Upper lobe of left lung (tissue), 6 donors: Measurements from ENCODE around the gene CSPG5. TPM values are rescaled to one million over a fixed set of nuclear protein-coding genes. Genes with fewer than 3 reads are reported as not detected.
A peak's percentile ranks its signal among the peaks of the same experiment; 100 is the strongest.

Experiments
- ATAC-seq, 2 donors: fragments of 200-7000 bp; cut with Tn5 transposase; one replicate each; pipeline ENCODE4 v1.9.1; 2022; ENCODE audit warnings: mild to moderate bottlenecking in 2 of 2, moderate library complexity in 2 of 2; ENCODE audit not compliant: low FRiP score in 2 of 2
- DNase-seq, 2 donors: peaks; one replicate each; pipeline ENCODE4 v3.0.0-alpha.2; 2019 to 2020
- H3K27ac ChIP-seq, 4 donors: fragments of 200-600 bp; sonication (generic); one replicate each; pipeline ENCODE4 v1.5.1; 2016 to 2019
- H3K27me3 ChIP-seq, 4 donors: fragments of 200-600 bp; sonication (generic); one replicate each; pipeline ENCODE4 v1.5.1; 2017 to 2019
- H3K36me3 ChIP-seq, 4 donors: fragments of 200-600 bp; sonication (generic); one replicate each; pipeline ENCODE4 v1.5.1; 2016 to 2019
- H3K4me1 ChIP-seq, 4 donors: fragments of 200-600 bp; sonication (generic); one replicate each; pipeline ENCODE4 v1.5.1; 2018 to 2019
- H3K4me3 ChIP-seq, 4 donors: fragments of 200-600 bp; sonication (generic); one replicate each; pipeline ENCODE4 v1.5.1; 2017 to 2019; ENCODE audit warnings: mild to moderate bottlenecking in 2 of 4, moderate library complexity in 1 of 4
- H3K9me3 ChIP-seq, 4 donors: fragments of 200-600 bp; sonication (generic); one replicate each; pipeline ENCODE4 v1.5.1; 2018 to 2019
- EP300 ChIP-seq, 4 donors: sonication (generic); formaldehyde crosslinking; IDR thresholded peaks; one replicate each; pipeline ENCODE4 v1.5.1; 2017; ENCODE audit warnings: antibody characterized with exemption in 4 of 4, control low read depth in 2 of 4
- POLR2A ChIP-seq, 4 donors: fragments of 450-650 bp; IDR thresholded peaks; one replicate each; pipeline ENCODE4 v1.5.1; 2016 to 2017; ENCODE audit warnings: antibody characterized with exemption in 4 of 4, mild to moderate bottlenecking in 2 of 4
- POLR2AphosphoS5 ChIP-seq, 2 donors: sonication (generic); formaldehyde crosslinking; IDR thresholded peaks; one replicate each; pipeline ENCODE4 v1.5.1; 2017; ENCODE audit warnings: antibody characterized with exemption in 2 of 2
- WGBS, 2 donors: methylation state at CpG; one replicate each; pipeline ENCODE4 v1.1.5; 2017 to 2018; 5-methylcytosine and 5-hydroxymethylcytosine counted together
- total RNA-seq, 6 donors: library from RNA; depleted of rRNA in 4 of 6; stranded (reverse); fragments of >200 nt in 4 of 6; gene quantifications; one replicate each; pipeline versions ENCODE4 v1.1.0 to v1.2.1, GENCODE V29; 2016 to 2021
- TF ChIP-seq, protein P1 (sequence below), 6 experiments: fragments of 450-650 bp in 4 of 6; fragments of 200-600 bp in 2 of 6; sonication (generic) in 2 of 6; IDR thresholded peaks; one replicate each; pipeline ENCODE4 v1.5.1; 2016 to 2019; ENCODE audit warnings: antibody characterized with exemption in 6 of 6
- donor health status: DM: no; HTN: no; CAD: no; lungs with moderate emphysema.
- donor health status: DM: no; HTN: yes; CAD: no; lungs with severe emphysema.

The CSPG5 gene
- total RNA-seq, 6 donors from 2014 or later = 4.2 to 12.3 (median 6.5) TPM

DNA sequence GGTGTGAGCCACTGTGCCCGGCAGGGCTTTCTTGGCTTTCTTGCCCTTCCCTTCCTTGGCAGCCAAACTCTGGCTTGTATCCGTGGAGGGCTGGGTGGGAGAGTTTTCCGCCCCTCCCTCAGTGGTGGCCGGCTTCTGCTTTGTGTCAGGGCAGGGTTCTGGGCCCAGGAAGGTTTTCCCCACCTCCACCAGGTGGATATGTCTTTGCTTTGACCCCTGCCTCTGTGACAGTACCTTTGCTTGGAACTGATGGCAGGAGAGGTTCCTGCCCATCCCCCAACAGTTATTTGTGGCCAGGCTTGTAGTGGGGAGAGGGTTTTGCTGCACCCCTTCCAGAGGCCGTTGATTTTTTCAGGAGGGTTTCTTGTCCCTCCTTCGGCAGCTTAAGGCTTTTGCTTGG, 24.3 kb downstream of the CSPG5 start:
- TF ChIP-seq, protein P1, sequence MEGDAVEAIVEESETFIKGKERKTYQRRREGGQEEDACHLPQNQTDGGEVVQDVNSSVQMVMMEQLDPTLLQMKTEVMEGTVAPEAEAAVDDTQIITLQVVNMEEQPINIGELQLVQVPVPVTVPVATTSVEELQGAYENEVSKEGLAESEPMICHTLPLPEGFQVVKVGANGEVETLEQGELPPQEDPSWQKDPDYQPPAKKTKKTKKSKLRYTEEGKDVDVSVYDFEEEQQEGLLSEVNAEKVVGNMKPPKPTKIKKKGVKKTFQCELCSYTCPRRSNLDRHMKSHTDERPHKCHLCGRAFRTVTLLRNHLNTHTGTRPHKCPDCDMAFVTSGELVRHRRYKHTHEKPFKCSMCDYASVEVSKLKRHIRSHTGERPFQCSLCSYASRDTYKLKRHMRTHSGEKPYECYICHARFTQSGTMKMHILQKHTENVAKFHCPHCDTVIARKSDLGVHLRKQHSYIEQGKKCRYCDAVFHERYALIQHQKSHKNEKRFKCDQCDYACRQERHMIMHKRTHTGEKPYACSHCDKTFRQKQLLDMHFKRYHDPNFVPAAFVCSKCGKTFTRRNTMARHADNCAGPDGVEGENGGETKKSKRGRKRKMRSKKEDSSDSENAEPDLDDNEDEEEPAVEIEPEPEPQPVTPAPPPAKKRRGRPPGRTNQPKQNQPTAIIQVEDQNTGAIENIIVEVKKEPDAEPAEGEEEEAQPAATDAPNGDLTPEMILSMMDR (IDR thresholded peaks at IDR 0.05) = no peak
- TF ChIP-seq POLR2AphosphoS5 (IDR thresholded peaks at IDR 0.05) = no peak
- 70 to 88% methylated on average over 4 to 6 of the region's 6 CpGs for WGBS, 2 donors
- Histone ChIP-seq H3K9me3 (no peaks in the 10 kb centered on the region), H3K4me3 (no peak overlapping the region), H3K36me3 (no peaks in the 10 kb centered on the region), H3K27me3 (no peaks in the 10 kb centered on the region), H3K4me1 (no peaks in the 10 kb centered on the region), H3K27ac (no peak overlapping the region)
- no peak for DNase-seq
- no peak for ATAC-seq

DNA sequence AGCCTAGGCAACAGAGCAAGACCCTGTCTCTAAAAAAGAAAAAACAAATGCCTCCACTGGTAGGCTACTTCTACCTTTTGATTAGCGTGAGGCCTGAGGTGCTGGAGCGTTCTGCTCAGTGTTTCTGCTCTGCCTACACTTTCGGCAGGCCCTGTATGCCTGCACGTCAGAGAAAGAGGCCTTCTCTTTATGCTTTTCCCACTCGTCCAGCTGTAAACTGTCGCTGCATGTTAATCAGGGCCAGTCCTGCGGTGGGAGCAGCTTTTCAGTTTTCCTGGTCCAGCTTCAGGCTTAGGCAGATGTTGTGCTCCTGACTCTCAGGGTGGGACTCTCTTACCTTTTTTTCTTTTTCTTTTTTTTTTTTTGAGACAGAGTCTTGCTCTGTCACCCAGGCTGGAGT, 25.3 kb downstream of the CSPG5 start:
- ATAC-seq (no peak), DNase-seq (no peak)
- WGBS, 2 donors = 67 to 75% methylated on average over 7 of the region's 7 CpGs
- Histone ChIP-seq H3K36me3 (no peaks in the 10 kb centered on the region), H3K4me1 (no peaks in the 10 kb centered on the region), H3K27ac (no peak overlapping the region), H3K9me3 (no peaks in the 10 kb centered on the region), H3K27me3 (no peaks in the 10 kb centered on the region), H3K4me3 (no peak overlapping the region)
- TF ChIP-seq, protein P1 (IDR thresholded peaks at IDR 0.05) = no peak
- TF ChIP-seq POLR2AphosphoS5 (IDR thresholded peaks at IDR 0.05) = no peak
- TF ChIP-seq EP300 (IDR thresholded peaks at IDR 0.05) = no peak
- TF ChIP-seq POLR2A (IDR thresholded peaks at IDR 0.05) = no peak

DNA sequence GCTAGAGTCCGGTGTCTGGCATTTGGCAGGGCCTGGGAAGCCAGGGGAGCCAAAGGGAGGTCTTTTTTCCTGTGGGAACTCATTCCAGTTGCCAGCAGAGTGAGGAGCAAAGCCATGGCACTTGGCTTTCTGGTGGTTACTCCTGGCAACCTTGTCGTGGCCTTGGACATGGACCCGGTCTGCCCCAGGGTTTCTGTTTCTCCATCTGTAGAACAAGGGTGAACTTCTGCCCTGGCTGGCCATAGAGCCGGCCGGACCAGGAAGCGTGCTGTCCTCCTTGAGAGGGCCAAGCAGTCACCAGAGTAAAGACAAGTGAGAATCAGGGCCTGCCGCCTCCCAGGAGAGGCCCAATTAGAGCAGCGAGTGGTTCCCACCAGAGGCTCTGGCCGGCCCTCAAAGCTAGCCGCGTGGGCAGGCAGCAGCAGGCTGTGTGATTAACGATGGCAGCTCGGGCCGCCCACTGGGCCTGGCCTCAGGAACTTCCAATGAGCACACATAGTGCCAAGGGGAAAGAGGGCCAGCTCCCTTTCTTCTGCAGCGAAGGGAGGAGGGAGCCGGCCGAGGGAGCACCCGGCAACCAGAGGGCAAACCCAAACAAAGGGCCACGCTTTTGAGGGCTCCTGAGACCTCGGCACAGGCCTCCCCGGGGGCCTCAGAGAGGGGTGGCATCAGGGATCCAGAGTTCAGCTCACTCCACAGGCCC, 36.0 kb downstream of the CSPG5 start:
- no peaks in the 10 kb centered on the region for H3K9me3 ChIP-seq
- no peaks in the 10 kb centered on the region for H3K36me3 ChIP-seq
- H3K27me3 ChIP-seq = no peaks in the 10 kb centered on the region
- WGBS, 2 donors = 77 to 81% methylated on average over 8 to 21 of the region's 21 CpGs
- no peak overlapping the region for H3K27ac ChIP-seq
- ATAC-seq (peak in 1 of 2 donors; percentile 64), DNase-seq (peak in 1 of 2 donors; percentile 68)
- TF ChIP-seq POLR2AphosphoS5 (IDR thresholded peaks at IDR 0.05) = no peak
- no peak for TF ChIP-seq EP300 (IDR thresholded peaks at IDR 0.05)
- TF ChIP-seq, protein P1 (IDR thresholded peaks at IDR 0.05) = no peak
- no peak for TF ChIP-seq POLR2A (IDR thresholded peaks at IDR 0.05)
- H3K4me3 ChIP-seq = no peak overlapping the region
- H3K4me1 ChIP-seq = no peaks in the 10 kb centered on the region

DNA sequence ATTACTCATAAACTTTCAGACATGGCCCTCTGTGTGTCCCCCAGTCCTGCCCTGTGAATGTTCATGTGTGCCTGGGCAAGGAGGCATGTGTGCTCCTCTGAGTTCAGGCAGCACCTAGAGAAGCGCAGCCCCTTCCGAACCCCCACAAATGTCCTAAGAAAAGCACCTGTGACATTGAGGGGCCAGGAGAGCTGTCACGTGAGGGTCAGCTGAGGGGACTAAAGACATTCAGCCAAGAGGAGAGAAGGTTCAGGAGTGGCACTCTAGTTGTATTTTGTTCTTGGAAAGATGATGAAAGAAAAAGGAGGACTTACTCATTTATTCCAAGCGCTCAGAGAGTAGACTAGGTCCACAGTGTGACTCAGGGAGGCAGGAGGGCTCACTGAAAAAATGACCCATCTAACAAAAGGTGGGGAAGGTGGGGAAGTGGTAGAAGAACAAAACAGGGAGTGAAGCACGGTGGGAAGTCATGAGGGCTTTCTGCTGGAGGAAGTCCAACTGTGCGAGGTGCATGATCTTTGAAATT, 37.0 kb downstream of the CSPG5 start:
- Histone ChIP-seq H3K27ac (no peak overlapping the region), H3K9me3 (no peaks in the 10 kb centered on the region), H3K36me3 (no peaks in the 10 kb centered on the region), H3K4me3 (no peak overlapping the region), H3K4me1 (no peaks in the 10 kb centered on the region), H3K27me3 (no peaks in the 10 kb centered on the region)
- ATAC-seq = no peak
- TF ChIP-seq POLR2AphosphoS5 (IDR thresholded peaks at IDR 0.05) (no peak), EP300 (IDR thresholded peaks at IDR 0.05) (no peak), POLR2A (IDR thresholded peaks at IDR 0.05) (no peak)
- TF ChIP-seq, protein P1 (IDR thresholded peaks at IDR 0.05) = no peak
- DNase-seq = no peak
- WGBS, 2 donors = 53 to 57% methylated on average over 6 of the region's 6 CpGs

DNA sequence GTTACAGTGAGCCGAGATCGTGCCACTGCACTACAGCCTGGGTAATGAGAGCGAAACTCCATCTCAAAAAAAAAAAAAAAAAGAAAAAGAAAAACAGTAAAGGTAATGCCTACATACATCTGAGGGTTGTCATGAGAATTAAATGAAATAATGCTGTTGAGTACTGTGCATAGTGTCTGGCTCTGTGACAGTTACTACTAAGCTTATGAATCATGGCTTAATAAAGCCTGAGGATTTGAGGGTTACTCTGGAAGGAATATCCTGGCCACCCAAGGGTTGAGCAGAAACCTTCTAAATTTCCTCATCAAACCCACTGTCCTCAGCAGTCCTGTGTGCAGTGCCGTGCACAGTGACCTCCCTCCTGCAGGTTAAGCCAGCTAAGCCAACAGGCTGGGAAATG, 38.4 kb downstream of the CSPG5 start:
- TF ChIP-seq, protein P1 (IDR thresholded peaks at IDR 0.05) = no peak
- TF ChIP-seq EP300 (IDR thresholded peaks at IDR 0.05) = no peak
- no peak for TF ChIP-seq POLR2AphosphoS5 (IDR thresholded peaks at IDR 0.05)
- TF ChIP-seq POLR2A (IDR thresholded peaks at IDR 0.05) = no peak
- Histone ChIP-seq H3K4me3 (no peak overlapping the region), H3K9me3 (no peaks in the 10 kb centered on the region), H3K27ac (no peak overlapping the region), H3K4me1 (no peaks in the 10 kb centered on the region), H3K36me3 (no peaks in the 10 kb centered on the region), H3K27me3 (no peaks in the 10 kb centered on the region)
- ATAC-seq (no peak), DNase-seq (no peak)
- WGBS, 2 donors = 81 to 87% methylated on average over 3 to 4 of the region's 4 CpGs
